SK-N-SH (cell line): ENCODE results near the gene NUP188. TPM values are rescaled to one million over a fixed set of nuclear protein-coding genes. Genes with fewer than 3 reads are reported as not detected.

Experiments used
- CTCF ChIA-PET: fragments of 300-600, 350-600 bp; formaldehyde crosslinking; extraction: SDS; loops from one replicate; lab custom pipeline; 2021; lab: Yijun Ruan, JAX
- POLR2A ChIA-PET: fragments of 350-600 bp; sonication (Branson Sonifier 250); formaldehyde crosslinking; extraction: SDS; loops from one replicate; lab custom pipeline; 2020; ENCODE audit warnings: antibody characterized with exemption, inconsistent platforms; lab: Yijun Ruan, JAX
- DNase-seq: peaks from one replicate; pipeline ENCODE4 v3.0.0; 2012
- H2AFZ ChIP-seq: fragments of 200-600 bp; sonication (generic); 2 replicates; pipeline ENCODE4 v1.8.1; 2016; ENCODE audit warnings: antibody characterized with exemption, mild to moderate bottlenecking, low read depth
- H3F3A ChIP-seq: fragments of 200-600 bp; sonication (generic); replicated peaks from 2 replicates; pipeline ENCODE3; 2016; ENCODE audit warnings: antibody characterized with exemption, mild to moderate bottlenecking; ENCODE audit not compliant: insufficient read depth
- H3K27ac ChIP-seq, 2 experiments: fragments of 200-500 bp in 1 of 2; fragments of 200-600 bp in 1 of 2; sonication (Bioruptor generic) in 1 of 2; sonication (generic), shearing (Covaris generic) in 1 of 2; 2 replicates each; pipeline versions ENCODE4 v1.5.1 to v1.6.1; 2014 to 2016; ENCODE audit warnings: low read depth in 2 of 2, inconsistent platforms in 1 of 2, low read length in 1 of 2, mild to moderate bottlenecking in 1 of 2, mixed read lengths in 1 of 2
- H3K27me3 ChIP-seq: fragments of 200-600 bp; sonication (generic), shearing (Covaris generic); 2 replicates; pipeline ENCODE4 v1.6.1; 2016; ENCODE audit warnings: mixed run types; ENCODE audit not compliant: insufficient read depth
- H3K36me3 ChIP-seq, 2 experiments: fragments of 200-500 bp in 1 of 2; fragments of 200-600 bp in 1 of 2; sonication (Bioruptor generic) in 1 of 2; sonication (generic) in 1 of 2; replicated peaks in 1 of 2; 2 replicates each; pipeline versions ENCODE3 to v1.5.1; 2014 to 2016; ENCODE audit warnings: low read length in 1 of 2, mild to moderate bottlenecking in 1 of 2; ENCODE audit not compliant: insufficient read depth in 2 of 2, control insufficient read depth in 1 of 2
- H3K4me1 ChIP-seq, 2 experiments: fragments of 200-500 bp in 1 of 2; fragments of 200-600 bp in 1 of 2; sonication (Bioruptor generic) in 1 of 2; sonication (generic), shearing (Covaris generic) in 1 of 2; 2 replicates each; pipeline versions ENCODE4 v1.5.1 to v1.6.1; 2014 to 2016; ENCODE audit warnings: low read depth in 1 of 2, low read length in 1 of 2, mixed run types in 1 of 2; ENCODE audit not compliant: insufficient read depth in 2 of 2, control insufficient read depth in 1 of 2
- H3K4me2 ChIP-seq: fragments of 200-600 bp; sonication (generic), shearing (Covaris generic); 2 replicates; pipeline ENCODE4 v1.6.1; 2017; ENCODE audit warnings: mixed run types
- H3K4me3 ChIP-seq, 2 experiments: fragments of 200-500 bp in 1 of 2; fragments of 200-600 bp in 1 of 2; sonication (Bioruptor generic) in 1 of 2; sonication (generic), shearing (Covaris generic) in 1 of 2; 2 replicates each; pipeline versions ENCODE4 v1.5.1 to v1.8.1; 2014 to 2016; ENCODE audit warnings: low read depth in 2 of 2, inconsistent platforms in 1 of 2, low read length in 1 of 2, mild to moderate bottlenecking in 1 of 2, mixed read lengths in 1 of 2, moderate library complexity in 1 of 2
- H3K79me2 ChIP-seq: fragments of 200-600 bp; sonication (generic); 2 replicates; pipeline ENCODE4 v1.8.1; 2017; ENCODE audit warnings: mild to moderate bottlenecking; ENCODE audit not compliant: insufficient read depth
- H3K9ac ChIP-seq: fragments of 200-600 bp; sonication (generic); 2 replicates; pipeline ENCODE4 v1.6.1; 2017; ENCODE audit warnings: mixed run types
- H3K9me2 ChIP-seq: fragments of 200-600 bp; sonication (generic); 2 replicates; pipeline ENCODE4 v1.6.1; 2017; ENCODE audit warnings: mixed run types
- H3K9me3 ChIP-seq: fragments of 200-600 bp; sonication (generic); 2 replicates; pipeline ENCODE4 v1.6.1; 2017; ENCODE audit warnings: mixed run types, mild to moderate bottlenecking, moderate library complexity
- H4K20me1 ChIP-seq: fragments of 200-600 bp; sonication (generic); 2 replicates; pipeline ENCODE4 v1.6.1; 2017; ENCODE audit warnings: mild to moderate bottlenecking, mixed run types; ENCODE audit not compliant: insufficient read depth
- GATA2 ChIP-seq: sonication (generic); formaldehyde crosslinking; IDR thresholded peaks from 2 replicates; pipeline ENCODE4 v1.5.0; 2020; ENCODE audit warnings: mild to moderate bottlenecking, missing genetic modification reagents
- MXI1 ChIP-seq: IDR thresholded peaks from 2 replicates; pipeline ENCODE4 v1.6.1; 2012; ENCODE audit warnings: mild to moderate bottlenecking, low read depth, low read length, improper control_type of control experiment
- RCOR1 ChIP-seq: fragments of 150-350 bp; IDR thresholded peaks from 2 replicates; pipeline ENCODE4 v1.6.1; 2017; ENCODE audit warnings: antibody characterized with exemption, low read length
- REST ChIP-seq: IDR thresholded peaks from 2 replicates; pipeline ENCODE4 v1.6.1; 2012; ENCODE audit warnings: mild to moderate bottlenecking, low read depth, low read length, moderate library complexity
- TEAD4 ChIP-seq: IDR thresholded peaks from 2 replicates; pipeline ENCODE4 v1.4.0; 2012; ENCODE audit warnings: mild to moderate bottlenecking, borderline replicate concordance; ENCODE audit not compliant: insufficient read depth
- WGBS: methylation state at CpG from one replicate; pipeline ENCODE4 v1.1.6; 2017; ENCODE audit warnings: low lambda C conversion rate; 5-methylcytosine and 5-hydroxymethylcytosine counted together
- polyA plus RNA-seq, 3 experiments: library from polyadenylated mRNA; depleted of rRNA; stranded (reverse); fragments of >200 nt; gene quantifications; 2 replicates each; pipeline ENCODE4 v1.2.3, GENCODE V29; 2012

Gene NUP188
- polyA plus RNA-seq, 1 of the 3 experiments (the other 2 are of a cell fraction), result 49.5 TPM

GRCh38 chr9:129026442-129027223, 79.1 kb downstream of the NUP188 start:
- DNase-seq, result peak; percentile 91
- peak; percentile 98 for TF ChIP-seq GATA2 (CRISPR knock-in tag)
- no peak for TF ChIP-seq REST
- TF ChIP-seq RCOR1, result 0 out of 2 replicates have a peak, but pooled peaks have one; percentile 16
- H3K27ac ChIP-seq, result peak overlapping the region; percentile 7 to 62; a peak in 3 of 4 replicates
- H3K4me3 ChIP-seq, result peak overlapping the region; percentile 78 to 87
- CTCF ChIA-PET, result interaction anchor here (0.8 to 1.1 kb wide), 2 partner anchors 21 to 174 kb away, joined by 3 read pairs; no protein-coding TSS in a partner anchor
- no peaks in the 10 kb centered on the region for H3K9me2 ChIP-seq
- H3K9ac ChIP-seq, result peak overlapping the region; percentile 71
- H3F3A ChIP-seq, result no peaks in the 10 kb centered on the region
- peak overlapping the region; percentile 98 for H3K4me2 ChIP-seq
- peaks cover 46% of the 10 kb centered on the region for H3K79me2 ChIP-seq
- no peak overlapping the region; the same call in 1 of the 2 replicates for H2AFZ ChIP-seq
- no peaks in the 10 kb centered on the region for H3K27me3 ChIP-seq
- peaks cover 15 to 31% of the 10 kb centered on the region in 2 experiments for H3K4me1 ChIP-seq
- H4K20me1 ChIP-seq, result peaks cover 18% of the 10 kb centered on the region
- POLR2A ChIA-PET, result no interaction called here
- H3K9me3 ChIP-seq, result no peaks in the 10 kb centered on the region
- WGBS, result 34% methylated on average over 12 of the region's 17 CpGs
- H3K36me3 ChIP-seq, result no peaks in the 10 kb centered on the region

- no peaks in the 10 kb centered on the region for H3K27me3 ChIP-seq
- H3K79me2 ChIP-seq, result peaks cover 46% of the 10 kb centered on the region
- CTCF ChIA-PET, result interaction anchor here (0.8 to 1.1 kb wide), 2 partner anchors 21 to 175 kb away, joined by 3 read pairs; no protein-coding TSS in a partner anchor
- DNase-seq, result peak; percentile 51
- WGBS, result 17% methylated on average over 9 of the region's 9 CpGs
- peak overlapping the region; percentile 98 for H3K4me2 ChIP-seq
- peaks cover 15% of the 10 kb centered on the region for H4K20me1 ChIP-seq
- H3K4me3 ChIP-seq, result peak overlapping the region; percentile 78 to 87
- no peaks in the 10 kb centered on the region for H3K36me3 ChIP-seq
- TF ChIP-seq MXI1 (peak; percentile 10; the same call in 1 of the 2 replicates), TEAD4 (no peak)
- TF ChIP-seq, all 33 proteins: peak for 1
- POLR2A ChIA-PET, result interaction anchor here (0.5 kb wide), 1 partner anchor 52 kb away, joined by 3 read pairs; no protein-coding TSS in a partner anchor
- no peaks in the 10 kb centered on the region for H3K9me3 ChIP-seq
- H3K4me1 ChIP-seq, result peaks cover 15 to 31% of the 10 kb centered on the region in 2 experiments
- H3K27ac ChIP-seq, result peak overlapping the region; percentile 7 to 62; a peak in 3 of 4 replicates
- peak overlapping the region; percentile 71 for H3K9ac ChIP-seq
- peak overlapping the region; percentile 59 for H2AFZ ChIP-seq
- H3F3A ChIP-seq, result no peaks in the 10 kb centered on the region
- no peaks in the 10 kb centered on the region for H3K9me2 ChIP-seq
Measured at GRCh38 chr9:129027224-129027684, 79.8 kb downstream of the NUP188 start.
